GM12892 (cell line): Measurements from ENCODE around the gene GSTM1.

Experiments used
- POLR2A ChIP-seq: IDR thresholded peaks from 2 replicates; pipeline ENCODE4 v1.6.1; 2011; ENCODE audit warnings: low read depth, low read length, control low read depth
- TAF1 ChIP-seq: IDR thresholded peaks from 2 replicates; pipeline ENCODE4 v1.6.1; 2011; ENCODE audit warnings: low read depth, mild to moderate bottlenecking, control low read depth, low read length, borderline replicate concordance

GRCh38 chr1:109639841-109640184, 47.8 kb upstream of the GSTM1 start:
- no peak for TF ChIP-seq POLR2A
- TF ChIP-seq TAF1, result no peak
